GM21515 (cell line): Measurements from ENCODE around the gene GSN.

Experiments used
- ATAC-seq: cut with Tn5 transposase; IDR thresholded peaks from one replicate; pipeline ENCODE4 v1.9.1; 2021; ENCODE audit not compliant: unreplicated experiment

Gene GSN

DNA sequence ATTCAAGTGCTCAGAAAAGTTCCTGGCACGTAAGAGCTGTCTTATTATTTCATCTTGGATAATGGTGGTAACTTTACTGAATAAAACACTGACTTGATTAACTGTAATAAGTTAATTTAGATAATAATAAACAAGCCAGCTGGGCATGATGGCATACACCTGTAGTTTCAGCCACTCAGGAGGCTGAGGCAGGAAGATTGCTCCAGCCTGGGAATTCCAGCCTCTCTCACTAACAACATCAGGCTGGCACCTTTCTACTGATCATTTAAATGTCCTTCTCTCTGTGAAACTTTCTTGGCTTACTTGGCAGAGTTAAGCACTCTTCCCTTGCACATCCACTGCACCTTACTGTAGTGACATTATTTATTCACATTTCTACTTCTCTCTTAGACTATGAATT is 82.1 kb downstream of the GSN start:
- no peak for ATAC-seq

DNA sequence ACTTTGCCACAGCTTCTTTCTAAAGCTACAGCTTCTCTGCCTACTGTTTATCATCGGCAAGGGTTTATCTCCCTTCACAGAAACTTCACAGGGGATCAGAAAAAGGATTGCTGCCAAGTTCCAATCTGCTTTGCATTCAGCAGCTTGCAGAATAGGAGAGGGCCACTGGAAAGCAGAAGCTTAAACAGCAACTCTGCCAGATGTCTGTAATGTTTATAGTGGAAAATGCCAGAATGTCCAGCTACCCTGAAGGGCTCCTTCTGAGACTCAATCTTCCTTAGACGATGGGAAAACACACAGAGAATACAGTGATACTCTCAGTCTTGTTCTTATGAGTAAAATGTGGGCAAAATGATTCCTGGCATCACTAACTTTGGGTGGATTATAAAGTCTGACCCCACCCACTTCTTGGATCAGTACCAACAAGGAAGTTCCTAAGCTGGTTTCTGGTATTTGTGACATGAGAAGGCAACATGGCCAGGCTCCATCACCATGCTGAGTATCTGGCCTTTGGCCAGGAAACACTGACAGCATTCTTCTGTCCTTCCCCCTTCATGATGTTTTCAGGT is 83.1 kb downstream of the GSN start:
- ATAC-seq = no peak

DNA sequence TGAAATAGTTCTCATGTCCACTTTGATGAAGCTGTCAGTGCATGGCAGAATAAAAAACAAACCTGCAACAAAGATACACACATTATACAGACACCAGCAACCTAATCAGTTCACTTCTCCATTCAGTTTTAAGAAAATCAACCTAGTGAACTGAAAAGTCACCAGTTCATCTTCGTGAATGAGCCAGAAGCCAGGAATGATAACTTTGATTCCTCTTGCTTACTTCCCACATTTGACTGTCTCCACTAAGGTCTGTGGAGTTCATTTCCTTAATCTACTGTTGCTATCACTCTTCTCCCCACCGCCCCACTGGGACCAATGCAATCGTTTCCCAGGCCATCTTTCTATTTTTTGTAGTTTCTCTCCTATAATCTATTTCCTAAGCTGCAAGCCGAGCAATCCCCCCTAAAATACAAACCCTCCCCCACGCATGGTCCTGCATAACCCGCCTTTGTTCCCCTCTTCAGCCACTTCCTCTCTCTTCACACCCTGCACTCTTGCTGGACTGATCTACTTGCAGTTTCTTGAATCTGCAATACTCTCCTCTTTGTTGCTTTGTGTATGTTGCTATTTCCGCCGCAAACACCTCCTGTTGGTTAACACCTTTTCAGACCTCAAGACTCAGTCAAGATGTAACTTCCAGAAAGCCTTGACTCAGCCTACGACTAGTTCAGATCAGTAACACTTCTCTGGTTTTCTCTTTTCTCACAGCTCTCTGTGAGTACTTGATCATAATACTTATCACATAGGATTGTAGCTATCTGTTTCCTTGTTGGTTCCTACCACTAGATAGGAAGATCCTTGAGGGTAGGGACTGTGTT is 85.5 kb downstream of the GSN start:
- ATAC-seq = peak; percentile 93

DNA sequence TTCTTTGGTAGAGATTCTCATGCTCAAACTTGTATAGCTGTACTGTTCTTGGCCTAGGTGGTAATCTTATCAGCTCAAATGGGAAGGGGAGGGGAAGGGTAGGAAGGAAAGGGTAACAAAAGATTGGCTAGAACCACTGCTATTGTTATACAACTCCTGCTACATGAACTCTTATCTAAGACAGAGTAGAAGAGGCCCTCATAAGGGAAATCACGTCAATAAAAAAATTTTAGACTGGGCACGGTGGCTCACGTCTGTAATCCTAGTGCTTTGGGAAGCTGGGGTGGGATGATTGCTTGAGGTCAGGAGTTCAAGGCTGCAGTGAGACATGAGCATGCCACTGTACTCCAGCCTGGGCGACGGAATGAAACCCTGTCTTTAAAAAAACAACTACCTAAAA is 86.2 kb downstream of the GSN start:
- no peak for ATAC-seq

DNA sequence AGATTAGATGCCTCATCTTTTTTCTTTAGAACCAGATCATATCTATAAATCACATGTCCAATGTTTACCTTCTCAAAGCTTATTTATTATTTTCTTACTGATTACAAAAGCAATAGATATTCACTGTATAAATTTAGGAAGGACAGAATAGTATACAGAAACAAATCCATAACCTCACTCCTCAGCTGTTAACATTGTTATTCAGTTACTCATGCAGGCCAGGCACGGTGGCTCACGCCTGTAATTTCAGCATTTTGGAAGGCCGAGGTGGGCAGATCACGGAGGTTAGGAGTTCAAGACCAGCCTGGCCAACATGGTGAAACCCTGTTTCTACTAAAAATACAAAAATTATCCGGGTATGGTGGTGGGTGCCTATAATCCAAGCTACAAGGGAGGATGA is 86.8 kb downstream of the GSN start:
- no peak for ATAC-seq

DNA sequence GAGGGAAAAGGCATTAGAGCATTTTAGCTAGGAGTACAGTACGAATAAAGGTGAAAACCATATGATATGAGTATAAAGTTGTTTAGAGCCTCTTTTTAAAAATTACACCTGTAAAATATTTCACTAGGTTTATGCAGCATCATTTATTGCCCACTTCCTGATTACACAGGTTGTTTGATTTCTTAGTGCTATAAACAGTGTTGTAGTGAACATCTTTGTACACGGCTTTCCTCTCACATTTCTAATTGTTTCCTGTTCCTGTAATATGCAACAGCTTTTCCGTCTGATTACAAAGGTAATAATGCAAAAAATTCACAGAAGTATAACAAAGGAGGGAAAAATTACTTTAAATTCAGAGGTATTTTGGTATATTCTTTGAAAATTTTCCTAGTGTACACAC is 89.0 kb downstream of the GSN start:
- no peak for ATAC-seq

DNA sequence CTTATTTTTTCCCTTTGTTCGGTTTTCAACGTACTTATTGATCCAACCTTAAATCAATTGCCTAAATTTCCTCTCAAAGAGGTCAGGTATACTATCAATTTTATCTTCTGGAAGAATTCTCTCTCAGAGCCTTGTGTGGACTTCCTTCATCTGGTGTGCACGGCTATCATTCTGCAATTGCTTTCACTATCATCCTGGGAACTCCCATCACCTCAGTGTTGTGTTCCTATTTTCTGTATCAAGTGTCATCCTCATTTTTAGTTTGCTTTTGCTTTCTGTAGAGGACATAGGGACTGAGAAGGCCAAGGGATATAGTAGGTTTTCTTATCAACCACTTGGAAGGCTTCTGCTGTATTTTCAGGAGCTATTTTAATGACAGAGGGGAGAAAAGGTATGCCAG is 90.8 kb downstream of the GSN start:
- ATAC-seq = no peak

DNA sequence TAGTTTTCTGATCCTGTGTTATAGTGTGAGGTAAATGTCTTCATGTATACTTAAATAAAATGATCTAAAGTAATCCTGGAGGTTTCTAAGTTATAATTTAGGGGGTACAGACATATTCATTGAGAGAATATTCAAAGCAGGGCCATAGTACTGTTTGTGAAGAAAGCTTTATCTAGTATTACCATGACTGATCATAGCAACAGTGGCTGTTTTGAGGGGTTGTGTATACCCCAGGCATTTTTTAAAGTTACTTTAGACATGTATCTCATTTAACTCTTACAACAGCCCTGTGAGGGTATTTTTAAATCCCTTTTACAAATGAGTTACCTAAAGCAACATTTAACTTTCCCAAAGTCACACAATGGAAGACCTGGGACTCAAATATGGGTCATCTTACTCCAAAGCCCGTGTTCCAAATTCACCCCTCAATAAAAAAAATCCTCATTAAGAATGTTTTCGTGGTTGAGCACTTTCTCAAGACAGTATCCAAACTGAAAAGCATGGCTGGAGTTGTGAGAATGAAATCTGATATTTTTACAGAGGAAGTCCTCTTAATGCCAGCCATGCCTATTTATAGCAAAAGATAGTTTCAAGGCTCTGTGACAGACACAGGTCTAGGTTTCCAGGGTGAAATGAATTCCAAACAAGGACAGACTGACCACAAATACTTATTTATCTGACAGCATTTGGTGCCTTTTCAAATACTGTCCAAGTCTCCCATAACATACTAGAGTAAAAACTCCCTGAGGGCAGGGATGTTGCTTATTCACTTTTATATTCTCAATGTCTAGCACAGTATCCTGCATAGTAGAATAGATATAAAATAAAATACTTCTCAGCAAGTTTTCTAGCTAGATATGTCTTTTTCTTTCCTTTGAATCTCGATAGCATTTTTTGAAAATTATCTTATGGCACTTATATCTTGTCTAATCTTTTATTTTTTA is 91.7 kb downstream of the GSN start:
- ATAC-seq = no peak

DNA sequence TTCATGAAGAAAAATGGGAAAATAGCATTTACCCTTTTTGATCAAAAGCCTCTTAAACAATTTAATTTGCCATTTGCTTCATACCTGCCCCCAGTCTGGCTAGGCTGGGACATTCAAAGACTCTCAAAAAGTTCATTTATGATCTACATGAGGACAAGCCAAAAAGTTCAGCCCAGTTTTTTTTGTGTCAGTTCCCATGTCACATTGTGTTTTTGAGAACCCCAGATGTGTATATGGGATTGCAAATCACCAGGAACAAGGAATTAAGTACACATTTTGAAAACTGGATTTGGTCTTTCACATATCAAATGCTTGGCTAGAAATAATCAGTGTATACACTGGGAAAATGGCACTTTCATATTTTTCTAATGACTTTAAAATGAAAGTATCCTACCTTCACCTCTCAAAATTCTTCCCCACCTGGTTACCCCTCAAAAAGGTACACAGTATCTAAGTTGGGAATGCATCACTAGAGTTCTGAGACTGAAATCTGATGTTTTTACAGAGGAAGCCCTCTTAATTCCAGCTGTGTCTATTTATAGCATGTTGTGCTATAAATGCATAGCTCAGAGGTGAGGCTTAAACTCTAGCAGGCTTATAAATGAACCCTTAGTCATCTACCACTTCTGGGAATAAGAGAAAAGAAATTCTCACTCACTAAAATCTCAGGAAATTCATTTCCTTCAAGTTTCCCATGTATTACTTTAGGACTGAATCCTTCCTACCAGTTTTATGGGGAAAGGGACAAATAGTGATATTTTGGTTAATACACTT is 92.8 kb downstream of the GSN start:
- ATAC-seq = no peak

DNA sequence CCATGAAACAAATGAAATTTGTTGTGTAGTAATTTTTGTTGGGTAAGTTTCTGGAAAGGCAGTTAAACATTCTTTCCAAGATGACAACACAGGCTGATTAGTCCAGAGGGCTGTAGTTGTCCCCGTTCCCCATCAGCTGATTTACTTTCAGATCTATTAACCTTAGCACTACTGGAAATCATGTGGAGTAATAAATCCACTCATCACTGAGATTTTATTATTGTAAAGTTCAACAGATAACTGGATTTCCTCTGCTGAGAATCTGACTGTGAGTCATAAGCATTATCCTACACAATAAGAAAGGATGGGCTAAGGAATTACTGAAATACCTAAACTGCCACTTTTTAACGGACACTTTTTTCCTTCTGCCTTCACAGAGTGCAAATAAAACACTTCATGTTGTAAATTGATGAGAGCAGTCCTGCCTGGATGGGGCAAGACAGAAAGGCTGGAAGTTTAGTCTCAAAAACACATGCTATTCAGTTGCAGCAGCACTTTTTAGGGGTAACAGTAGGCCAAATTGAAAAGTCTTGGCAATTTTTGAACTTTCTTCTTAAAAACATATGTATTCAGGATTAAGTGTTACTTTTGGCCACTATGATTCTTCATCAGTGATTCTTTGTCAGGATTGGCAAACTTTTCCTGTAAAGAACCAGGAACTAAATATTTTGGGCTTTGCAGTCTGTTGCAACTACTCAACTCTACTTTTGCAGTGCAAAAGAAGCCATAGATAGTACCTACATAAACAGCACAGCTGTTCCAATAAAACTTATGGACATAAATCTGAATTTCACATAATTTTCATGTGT is 95.1 kb downstream of the GSN start:
- ATAC-seq = no peak

DNA sequence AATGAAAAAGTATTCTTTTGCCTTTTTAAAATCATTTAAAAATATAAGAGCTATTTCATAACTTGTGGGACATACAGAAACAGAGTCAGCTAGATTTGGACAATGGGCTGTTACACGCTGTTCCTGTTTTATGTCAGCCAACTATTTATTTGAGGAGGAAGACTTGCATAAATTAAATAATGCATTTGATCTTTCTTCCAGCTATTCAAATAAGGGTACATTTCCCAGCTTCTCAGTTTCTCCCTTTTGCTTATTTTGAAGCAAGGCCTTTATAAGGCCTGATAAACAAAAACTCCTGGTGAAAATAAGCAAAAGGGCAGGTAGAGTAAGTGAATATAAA is 95.6 kb downstream of the GSN start:
- ATAC-seq = no peak

DNA sequence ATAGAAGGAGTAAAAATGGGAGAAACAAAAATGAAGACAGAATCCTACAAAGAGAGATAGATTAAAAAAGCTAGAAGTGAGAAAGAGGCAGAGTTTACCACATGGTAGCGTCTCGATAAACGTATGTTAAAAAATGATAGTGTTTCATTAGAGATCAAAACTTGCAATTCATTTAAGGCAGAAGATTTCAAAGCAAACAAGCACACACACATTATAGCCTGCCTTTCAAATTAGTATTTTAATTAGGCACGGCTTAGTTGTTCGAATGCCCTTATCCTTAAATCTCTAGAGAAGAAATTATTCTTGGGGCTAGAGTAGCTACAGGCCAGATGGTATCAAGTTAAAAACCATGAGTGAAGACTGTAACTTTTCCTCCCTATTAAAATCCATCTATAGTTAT is 96.1 kb downstream of the GSN start:
- no peak for ATAC-seq

DNA sequence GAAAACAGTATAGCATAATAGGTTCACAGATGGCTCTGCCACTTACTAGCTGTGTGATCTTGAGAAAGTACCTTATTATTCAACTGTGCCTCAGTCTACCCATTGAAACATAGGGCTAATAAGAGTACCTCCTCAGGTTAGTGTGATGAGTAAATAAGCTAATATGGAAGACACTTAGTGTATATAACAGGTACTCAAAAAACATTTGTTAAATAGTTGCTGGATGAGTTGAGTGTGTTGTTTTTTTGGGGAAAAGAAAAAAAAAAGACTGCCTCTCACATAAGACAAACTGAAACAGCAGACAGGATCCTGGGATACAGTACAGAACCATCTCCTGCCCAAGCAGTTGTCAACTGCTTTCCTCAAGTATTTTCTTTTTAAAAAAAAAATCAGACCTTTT is 96.9 kb downstream of the GSN start:
- no peak for ATAC-seq

DNA sequence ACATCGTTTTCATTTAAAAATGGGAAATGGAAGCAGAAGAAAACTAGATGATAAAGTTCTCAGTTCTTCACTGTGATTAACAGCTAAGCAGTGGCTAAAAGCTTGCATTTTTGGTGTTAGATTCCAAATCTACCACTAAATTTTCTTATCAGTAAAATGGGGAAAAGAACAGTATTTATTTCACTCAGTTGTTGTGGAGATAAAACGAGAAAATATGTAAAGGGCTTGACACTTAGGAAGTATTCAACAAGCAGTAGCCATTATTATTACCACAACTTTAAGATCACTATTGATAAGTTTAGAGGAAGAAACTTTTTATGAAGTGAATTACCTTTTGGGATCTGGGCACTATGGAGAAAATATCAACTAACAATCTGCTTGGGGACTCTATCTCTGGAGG is 97.6 kb downstream of the GSN start:
- no peak for ATAC-seq

DNA sequence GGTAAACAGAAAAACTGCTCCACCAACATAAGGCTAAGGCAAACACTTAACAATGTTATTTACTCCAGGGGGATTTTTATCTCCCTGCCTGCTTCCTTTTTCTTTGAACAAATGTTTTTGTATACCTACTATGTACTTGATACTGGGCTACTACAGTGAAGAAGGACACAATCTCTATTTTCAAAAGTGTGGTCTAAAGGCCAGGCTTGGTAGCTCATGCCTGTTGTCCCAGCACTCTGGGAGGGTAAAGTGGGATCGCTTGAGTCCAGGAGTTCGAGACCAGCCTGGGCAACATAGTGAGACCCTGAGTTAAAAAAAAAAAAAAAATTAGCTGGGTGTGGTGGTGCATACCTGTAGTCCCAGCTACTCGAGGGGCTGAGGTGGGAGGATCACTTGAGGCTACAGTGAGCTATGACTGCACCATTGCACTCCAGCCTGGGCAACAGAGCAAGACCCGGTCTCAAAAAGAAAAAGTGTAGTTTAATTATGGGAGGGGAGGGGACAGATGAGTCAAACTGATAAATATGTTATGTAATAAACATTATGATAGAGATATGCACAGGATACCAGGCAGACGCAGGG is 98.7 kb downstream of the GSN start:
- no peak for ATAC-seq

DNA sequence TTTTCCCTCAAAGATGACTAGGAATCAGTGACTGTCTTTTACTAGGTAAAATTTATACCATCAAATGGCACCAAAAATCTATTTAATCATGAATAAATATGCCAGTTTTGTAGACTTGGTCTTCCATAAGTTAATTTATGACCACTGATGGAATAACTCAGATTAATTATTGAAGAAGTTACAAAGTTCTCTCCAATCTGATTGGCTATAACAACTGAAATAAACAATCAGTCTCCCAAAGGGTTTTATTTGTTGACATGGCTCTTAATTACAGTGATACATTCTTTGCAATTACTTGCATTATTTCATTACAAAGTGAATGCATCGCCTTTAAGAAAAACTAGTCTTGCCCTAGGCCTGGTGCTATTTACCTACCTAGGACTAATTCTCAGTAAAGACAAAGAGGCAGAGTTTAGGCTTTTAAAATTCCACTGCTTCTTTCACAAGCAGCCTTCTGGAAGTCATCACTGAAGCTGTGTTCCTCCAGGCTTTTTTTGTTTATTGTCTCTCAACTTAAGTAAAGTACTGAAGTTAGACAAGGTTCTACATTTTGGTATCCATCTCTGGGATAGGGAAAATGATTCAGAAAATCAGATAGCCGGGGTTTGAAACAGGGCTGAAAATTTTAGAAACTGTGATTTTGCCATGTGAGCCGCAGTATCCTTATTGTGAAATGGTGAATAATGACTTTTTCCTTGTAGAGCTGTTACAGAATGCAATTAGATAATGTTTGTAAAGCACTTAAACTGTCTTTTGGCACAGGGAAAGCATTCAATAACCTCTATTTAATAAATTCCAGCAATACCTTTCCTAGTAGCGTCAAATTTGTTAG is 99.6 kb downstream of the GSN start:
- no peak for ATAC-seq

DNA sequence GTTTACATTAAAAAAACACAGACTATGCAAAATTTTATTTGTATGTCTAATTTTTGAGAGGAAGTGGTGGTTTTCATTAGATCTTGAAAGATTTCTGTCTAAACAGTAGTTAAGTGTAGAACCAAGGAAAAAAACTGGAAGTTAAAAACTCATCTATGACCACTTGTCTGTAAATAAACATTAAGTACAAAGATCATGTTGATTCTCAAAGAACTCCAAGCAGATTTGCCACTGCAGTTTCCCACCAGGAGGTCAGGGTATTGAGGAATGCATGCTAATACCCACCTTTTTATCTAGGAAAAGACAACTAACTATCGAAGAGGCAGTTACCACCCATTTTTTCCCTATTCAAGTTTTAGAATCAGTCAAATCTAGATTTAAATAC is 100.2 kb downstream of the GSN start:
- no peak for ATAC-seq

DNA sequence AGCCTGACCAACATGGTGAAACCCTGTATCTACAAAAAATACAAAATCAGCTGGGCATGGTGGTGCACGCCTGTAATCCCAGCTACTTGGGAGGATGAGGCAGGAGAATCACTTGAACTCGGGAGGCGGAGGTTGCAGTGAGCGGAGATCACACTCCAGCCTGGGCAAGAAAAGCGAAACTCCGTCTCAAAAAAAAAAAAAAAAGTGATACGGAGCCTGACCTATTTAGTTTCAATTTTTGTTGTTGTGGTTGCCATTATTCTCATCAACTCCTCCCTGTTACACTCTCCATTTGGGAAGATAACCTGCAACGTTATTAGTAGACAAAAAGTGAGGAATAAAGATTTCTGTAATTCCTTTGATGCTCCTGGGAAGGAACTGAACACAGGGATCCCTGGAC is 100.8 kb downstream of the GSN start:
- ATAC-seq = no peak

DNA sequence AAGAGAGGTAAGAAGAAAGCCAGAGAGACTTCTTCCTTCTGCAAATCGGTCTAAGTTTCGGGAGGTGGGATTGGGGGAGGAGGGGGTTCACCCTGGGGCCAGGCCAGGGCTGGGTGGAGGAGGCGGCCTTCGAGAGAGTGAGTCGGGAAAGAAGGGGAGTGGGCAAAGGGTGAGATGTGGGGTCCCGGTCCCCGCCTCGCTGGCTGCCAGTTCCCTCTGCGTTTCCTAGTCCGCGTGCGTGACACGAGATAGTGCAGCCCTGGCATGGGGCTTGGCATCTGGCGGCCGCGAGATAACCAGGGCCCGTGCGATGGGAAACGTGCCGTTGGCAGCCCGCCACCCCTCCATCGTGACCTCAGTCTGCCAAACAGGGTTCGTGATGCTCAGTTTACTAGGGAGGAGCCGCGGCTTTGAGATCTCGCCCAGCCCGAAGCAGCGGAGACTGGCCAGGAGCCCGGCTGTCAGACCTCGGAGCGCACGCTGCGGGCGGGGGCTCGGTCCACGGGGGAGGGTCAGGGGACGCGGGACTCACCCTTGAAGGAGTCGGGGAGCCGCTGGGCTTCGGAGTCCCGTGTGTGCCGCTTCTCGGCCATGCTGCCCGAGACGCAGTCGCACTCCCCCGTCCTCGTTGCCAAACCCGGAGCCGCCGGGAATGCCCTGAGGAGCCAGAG is 101.8 kb downstream of the GSN start, which contains the start of gene STOM:
Gene STOM (minus strand): TSS at position 656 of the 671 bp plus-strand sequence. CDS start 63 bp downstream, at position 593.
- peak; percentile 53 for ATAC-seq
